HepG2 (cell line): ENCODE measurements around the gene RBBP8. TPM values are rescaled to one million over a fixed set of nuclear protein-coding genes. Genes with fewer than 3 reads are reported as not detected.
A peak's percentile ranks its signal among the peaks of the same experiment; 100 is the strongest.

ENCODE experiments used
- ATF6 ChIP-seq: sonication (generic); formaldehyde crosslinking; conservative IDR thresholded peaks from 2 replicates; pipeline ENCODE4 v1.4.0; 2020; ENCODE audit warnings: missing genetic modification reagents
- CSRNP1 ChIP-seq: sonication (generic); formaldehyde crosslinking; IDR thresholded peaks from 2 replicates; pipeline ENCODE4 v1.8.1; 2023; ENCODE audit warnings: mild to moderate bottlenecking, missing genetic modification reagents
- FOXM1 ChIP-seq: sonication (generic); formaldehyde crosslinking; IDR thresholded peaks from 2 replicates; pipeline ENCODE4 v1.5.0; 2020; ENCODE audit warnings: missing genetic modification reagents
- GRHL1 ChIP-seq: sonication (generic); formaldehyde crosslinking; conservative IDR thresholded peaks from 2 replicates; pipeline ENCODE4 v1.8.0; 2022; ENCODE audit warnings: missing genetic modification reagents
- GTF3A ChIP-seq: sonication (generic); formaldehyde crosslinking; conservative IDR thresholded peaks from 2 replicates; pipeline ENCODE4 v1.4.0; 2020; ENCODE audit warnings: mild to moderate bottlenecking, missing genetic modification reagents
- NR2F1 ChIP-seq, 2 experiments: fragments of 450-650 bp in 1 of 2; formaldehyde crosslinking in 1 of 2; IDR thresholded peaks; 2 replicates each; pipeline versions ENCODE4 v1.5.0 to v1.6.1; 2016 to 2020; ENCODE audit warnings: mild to moderate bottlenecking in 1 of 2, missing compliant biosample characterization in 1 of 2, missing genetic modification reagents in 1 of 2, moderate library complexity in 1 of 2
- PPARG ChIP-seq: conservative IDR thresholded peaks from 2 replicates; pipeline ENCODE4 v1.6.1; 2016; ENCODE audit warnings: missing biosample characterization, missing genetic modification reagents
- SKI ChIP-seq: fragments of 450-650 bp; IDR thresholded peaks from one replicate; pipeline ENCODE4 v1.6.1; 2018; ENCODE audit warnings: mild to moderate bottlenecking; ENCODE audit not compliant: partially characterized antibody
- ZBTB38 ChIP-seq: sonication (generic); formaldehyde crosslinking; IDR thresholded peaks from 2 replicates; pipeline ENCODE4 v1.5.1; 2020; ENCODE audit warnings: mild to moderate bottlenecking, missing genetic modification reagents
- ZBTB7B ChIP-seq: sonication (generic); formaldehyde crosslinking; IDR thresholded peaks from 2 replicates; pipeline ENCODE4 v1.4.0; 2020; ENCODE audit warnings: missing genetic modification reagents
- ZFP36 ChIP-seq: fragments of 150-350 bp; IDR thresholded peaks from 2 replicates; pipeline ENCODE4 v1.6.1; 2018; ENCODE audit warnings: borderline replicate concordance, low read length, low read depth; ENCODE audit not compliant: partially characterized antibody
- ZNF232 ChIP-seq: sonication (generic); formaldehyde crosslinking; IDR thresholded peaks from 2 replicates; pipeline ENCODE4 v1.4.0; 2020; ENCODE audit warnings: missing genetic modification reagents, borderline replicate concordance
- ZNF44 ChIP-seq: sonication (generic); formaldehyde crosslinking; IDR thresholded peaks from 2 replicates; pipeline ENCODE4 v1.5.1; 2020; ENCODE audit warnings: mild to moderate bottlenecking, missing genetic modification reagents
- ZNF512B ChIP-seq: sonication (generic); formaldehyde crosslinking; IDR thresholded peaks from 2 replicates; pipeline ENCODE4 v1.5.1; 2020; ENCODE audit warnings: missing genetic modification reagents, mild to moderate bottlenecking, borderline replicate concordance
- ZNF567 ChIP-seq: sonication (generic); formaldehyde crosslinking; IDR thresholded peaks from 2 replicates; pipeline ENCODE4 v1.8.1; 2023; ENCODE audit warnings: mild to moderate bottlenecking, missing genetic modification reagents, borderline replicate concordance
- ZNF598 ChIP-seq: sonication (generic); formaldehyde crosslinking; IDR thresholded peaks from 2 replicates; pipeline ENCODE4 v1.5.1; 2020; ENCODE audit warnings: mild to moderate bottlenecking, missing genetic modification reagents, borderline replicate concordance
- ZNF660 ChIP-seq: sonication (generic); formaldehyde crosslinking; IDR thresholded peaks from 2 replicates; pipeline ENCODE4 v1.5.1; 2020; ENCODE audit warnings: mild to moderate bottlenecking, low read depth, missing genetic modification reagents, borderline replicate concordance
- ZNF678 ChIP-seq: sonication (generic); formaldehyde crosslinking; IDR thresholded peaks from 2 replicates; pipeline ENCODE4 v1.4.0; 2020; ENCODE audit warnings: mild to moderate bottlenecking, missing genetic modification reagents
- polyA plus RNA-seq, 8 experiments: library from polyadenylated mRNA; depleted of rRNA in 3 of 8; stranded (reverse) in 7 of 8; unstranded in 1 of 8; fragments of >200 nt; fragmentation: Illumina TruSeq in 4 of 8; extraction: Trizol in 4 of 8; gene quantifications; 2 replicates each; pipeline versions ENCODE4 v1.2.1 to v1.2.3, GENCODE V29; 2011 to 2016; ENCODE audit warnings: low read depth in 4 of 8, missing spikeins in 1 of 8, mixed read lengths in 1 of 8; ENCODE audit not compliant: insufficient read depth in 1 of 8
- total RNA-seq, 5 experiments: library from RNA; depleted of rRNA; stranded (reverse); fragments of >200 nt; fragmentation: Illumina TruSeq; extraction: Trizol; gene quantifications; 2 replicates each; pipeline ENCODE4 v1.2.3, GENCODE V29; 2016; ENCODE audit warnings: low read depth in 1 of 5

The RBBP8 gene
- total and polyA plus RNA-seq, 2 of the 13 experiments (the other 11 are each of a cell fraction or from before 2014, with no cell fraction given), result 14.2 to 47.4 TPM

GRCh38 chr18:22933206-22933965 is at the start of gene RBBP8 (continued):
- TF ChIP-seq ATF6 (no peak), ZNF598 (peak; percentile 35; the same call in 1 of the 2 replicates), ZBTB38 (CRISPR knock-in tag) (peak; percentile 72; the same call in 1 of the 2 replicates), ZBTB7B (0 out of 2 replicates have a peak, but pooled peaks have one; percentile 16), ZFP36 (no peak), ZNF660 (CRISPR knock-in tag) (0 out of 2 replicates have a peak, but pooled peaks have one; percentile 46), ZNF44 (CRISPR knock-in tag) (no peak), ZNF567 (CRISPR knock-in tag) (no peak; the same call in 1 of the 2 replicates), GTF3A (CRISPR knock-in tag) (no peak; the same call in 1 of the 2 replicates), PPARG (CRISPR knock-in tag) (0 out of 2 replicates have a peak, but pooled peaks have one; percentile 14), GRHL1 (CRISPR knock-in tag) (no peak), ZNF512B (CRISPR knock-in tag) (no peak), NR2F1 (CRISPR knock-in tag; IDR thresholded peaks at IDR 0.05) (no peak), ZNF232 (CRISPR knock-in tag) (peak; percentile 10; the same call in 1 of the 2 replicates), ZNF678 (no peak; the same call in 1 of the 2 replicates), CSRNP1 (CRISPR knock-in tag) (no peak; the same call in 1 of the 2 replicates), SKI (no peak), FOXM1 (CRISPR knock-in tag) (no peak)
